Uterus (tissue), 4 donors: Measurements from ENCODE around the gene CNDP2. TPM values are rescaled to one million over a fixed set of nuclear protein-coding genes. Genes with fewer than 3 reads are reported as not detected.

Experiments
- DNase-seq, 2 donors: peaks; one replicate each; pipeline ENCODE4 v3.0.0-alpha.2; 2019 to 2020
- H3K27ac ChIP-seq, 2 donors: fragments of 200-600 bp; sonication (generic); 1 replicate in 1 of 2; 2 replicates in 1 of 2; pipeline ENCODE4 v1.5.1; 2016 to 2018
- H3K27me3 ChIP-seq, 2 donors: fragments of 200-600 bp; sonication (generic); one replicate each; pipeline ENCODE4 v1.5.1; 2018 to 2019; ENCODE audit warnings: control low read depth in 1 of 2
- H3K36me3 ChIP-seq, 2 donors: fragments of 200-600 bp; sonication (generic); one replicate each; pipeline ENCODE4 v1.5.1; 2019; ENCODE audit warnings: control low read depth in 1 of 2
- H3K4me1 ChIP-seq, 2 donors: fragments of 200-600 bp; sonication (generic); one replicate each; pipeline ENCODE4 v1.5.1; 2018 to 2019; ENCODE audit warnings: control low read depth in 1 of 2
- H3K4me3 ChIP-seq, 2 donors: fragments of 200-600 bp; sonication (generic); 1 replicate in 1 of 2; 2 replicates in 1 of 2; pipeline ENCODE4 v1.5.1; 2018 to 2019; ENCODE audit warnings: mild to moderate bottlenecking in 1 of 2
- H3K9me3 ChIP-seq, 2 donors: fragments of 200-600 bp; sonication (generic); one replicate each; pipeline ENCODE4 v1.5.1; 2019; ENCODE audit warnings: control low read depth in 1 of 2
- CTCF ChIP-seq, 4 experiments: fragments of 200-600 bp in 2 of 4; fragments of 450-650 bp in 2 of 4; sonication (generic) in 2 of 4; IDR thresholded peaks; one replicate each; pipeline ENCODE4 v1.5.1; 2016 to 2019; ENCODE audit warnings: antibody characterized with exemption in 4 of 4, mild to moderate bottlenecking in 2 of 4, moderate library complexity in 1 of 4
- POLR2A ChIP-seq, 2 donors: fragments of 450-650 bp; IDR thresholded peaks; one replicate each; pipeline ENCODE4 v1.6.1; 2016; ENCODE audit warnings: antibody characterized with exemption in 2 of 2, mild to moderate bottlenecking in 1 of 2, moderate library complexity in 1 of 2
- intact Hi-C: fragments of 100-400 bp; cut with DNase I; formaldehyde crosslinking; loops from one replicate; pipeline ENCODE4 v1.15.1; 2023; ENCODE audit warnings: low total_unique reads
- total RNA-seq, 4 donors: library from RNA; depleted of rRNA in 3 of 4; stranded (reverse); fragments of >200 nt in 3 of 4; gene quantifications; one replicate each; pipeline versions ENCODE4 v1.1.0 to v1.2.4, GENCODE V29; 2014 to 2023
- donor health status: DM: yes; HTN: yes; CAD: no.

CNDP2 gene
- total RNA-seq, 4 donors from 2014 or later: 56.2 to 149 (median 110) TPM

- H3K36me3 ChIP-seq: no peaks in the 10 kb centered on the region
- intact Hi-C loops: no loop called here
- H3K9me3 ChIP-seq: no peaks in the 10 kb centered on the region
- H3K4me1 ChIP-seq: no peaks in the 10 kb centered on the region
- no peak overlapping the region for H3K4me3 ChIP-seq
- TF ChIP-seq POLR2A (IDR thresholded peaks at IDR 0.05): no peak
- TF ChIP-seq CTCF (IDR thresholded peaks at IDR 0.05): no peak
- no peak for DNase-seq
- no peaks in the 10 kb centered on the region for H3K27me3 ChIP-seq
- H3K27ac ChIP-seq: no peak overlapping the region
Measured at GRCh38 chr18:74569401-74569800, 73.2 kb downstream of the CNDP2 start.

- no peaks in the 10 kb centered on the region for H3K27me3 ChIP-seq
- no peak for DNase-seq
- no peak overlapping the region for H3K27ac ChIP-seq
- no peaks in the 10 kb centered on the region for H3K4me1 ChIP-seq
- no peaks in the 10 kb centered on the region for H3K36me3 ChIP-seq
- H3K9me3 ChIP-seq: no peaks in the 10 kb centered on the region
- H3K4me3 ChIP-seq: no peak overlapping the region
- intact Hi-C loops: no loop called here
- TF ChIP-seq POLR2A (IDR thresholded peaks at IDR 0.05) (no peak), CTCF (IDR thresholded peaks at IDR 0.05) (no peak)
Measured at GRCh38 chr18:74570266-74570665, 74.1 kb downstream of the CNDP2 start.

GRCh38 chr18:74571895-74572680 is 75.9 kb downstream of the CNDP2 start:
- TF ChIP-seq POLR2A (IDR thresholded peaks at IDR 0.05) (no peak), CTCF (IDR thresholded peaks at IDR 0.05) (no peak)
- DNase-seq: no peak
- Histone ChIP-seq H3K36me3 (no peaks in the 10 kb centered on the region), H3K4me3 (no peak overlapping the region), H3K9me3 (no peaks in the 10 kb centered on the region), H3K27me3 (no peaks in the 10 kb centered on the region), H3K4me1 (no peaks in the 10 kb centered on the region), H3K27ac (no peak overlapping the region)
- intact Hi-C loops: no loop called here

- no peaks in the 10 kb centered on the region for H3K36me3 ChIP-seq
- DNase-seq: no peak
- no peaks in the 10 kb centered on the region for H3K9me3 ChIP-seq
- no peaks in the 10 kb centered on the region for H3K27me3 ChIP-seq
- no peaks in the 10 kb centered on the region for H3K4me1 ChIP-seq
- intact Hi-C loops: no loop called here
- H3K4me3 ChIP-seq: no peak overlapping the region
- TF ChIP-seq CTCF (IDR thresholded peaks at IDR 0.05) (no peak), POLR2A (IDR thresholded peaks at IDR 0.05) (no peak)
- H3K27ac ChIP-seq: no peak overlapping the region
Measured at GRCh38 chr18:74573053-74573452, 76.9 kb downstream of the CNDP2 start.

Other genes starting within 250 kb of the CNDP2 start
- 100 to 1,000 TPM in 1 of 4 donors, 10 to 100 TPM in 3; 44.6 to 204 (median 51.9) TPM for gene CYB5A, start 204.4 kb upstream of the CNDP2 start, total RNA-seq
- gene C18orf63, start 180.5 kb upstream of the CNDP2 start, total RNA-seq: not detected
- gene DIPK1C, start 39.1 kb upstream of the CNDP2 start, total RNA-seq: 1 to 10 TPM in 1 of 4 donors, under 1 TPM in 1, not detected in 2; 0.12 to 9.1 TPM
- gene CNDP1, start 38.1 kb downstream of the CNDP2 start, total RNA-seq: 1 to 10 TPM in 1 of 4 donors, under 1 TPM in 2, not detected in 1; 0.24 to 1.0 (median 0.90) TPM
- gene ZNF407, start 101.5 kb downstream of the CNDP2 start, total RNA-seq: 10 to 100 TPM; 10.6 to 38.9 (median 23.7) TPM